IMR-90 (cell line): ENCODE measurements around the gene HLA-DPA1. TPM values are rescaled to one million over a fixed set of nuclear protein-coding genes. Genes with fewer than 3 reads are reported as not detected.

ENCODE experiments used
- ATAC-seq: fragments of 200-7000 bp; cut with Tn5 transposase; 2 replicates; pipeline ENCODE4 v1.9.1; 2020; ENCODE audit warnings: low read depth, mild to moderate bottlenecking, moderate library complexity
- BruUV-seq: library from RNA; stranded (reverse); fragments of 400-500 nt; replicated peaks from 2 replicates; lab custom pipeline; 2021; lab: Mats Ljungman, UMichigan
- CTCF ChIA-PET: fragments of 300-600 bp; formaldehyde crosslinking; extraction: SDS; loops from one replicate; lab custom pipeline; 2021; ENCODE audit warnings: antibody characterized with exemption; lab: Yijun Ruan, JAX
- POLR2A ChIA-PET: fragments of 300-600 bp; sonication (Branson Sonifier 250); formaldehyde crosslinking; loops from one replicate; lab custom pipeline; 2022; ENCODE audit warnings: antibody characterized with exemption; ENCODE audit not compliant: unreplicated experiment; lab: Charles Lee
- DNase-seq: peaks from one replicate; pipeline ENCODE4 v3.0.0; 2013
- H2AFZ ChIP-seq: replicated peaks from 2 replicates; pipeline ENCODE3; 2013; ENCODE audit warnings: low read length, mild to moderate bottlenecking; ENCODE audit not compliant: poor library complexity
- H2AK5ac ChIP-seq: 2 replicates; pipeline ENCODE4 v1.6.1; 2013; ENCODE audit warnings: low read depth, low read length, inconsistent platforms
- H2AK9ac ChIP-seq: replicated peaks from 2 replicates; pipeline ENCODE3; 2013; ENCODE audit warnings: mild to moderate bottlenecking, low read depth, low read length, moderate library complexity; ENCODE audit not compliant: poor library complexity
- H2BK120ac ChIP-seq: 2 replicates; pipeline ENCODE4 v1.6.1; 2013; ENCODE audit warnings: low read depth, low read length, inconsistent platforms
- H2BK15ac ChIP-seq: 3 replicates; pipeline ENCODE4 v1.6.1; 2013; ENCODE audit warnings: low read depth, low read length, inconsistent platforms
- H2BK20ac ChIP-seq: 2 replicates; pipeline ENCODE4 v1.6.1; 2013; ENCODE audit warnings: low read depth, mild to moderate bottlenecking, inconsistent platforms, low read length, moderate library complexity
- H2BK5ac ChIP-seq: 2 replicates; pipeline ENCODE4 v1.6.1; 2013; ENCODE audit warnings: mild to moderate bottlenecking, low read depth, low read length, inconsistent platforms; ENCODE audit not compliant: poor library complexity, severe bottlenecking
- H3K14ac ChIP-seq: replicated peaks from 2 replicates; pipeline ENCODE4 v1.6.1; 2013; ENCODE audit warnings: low read depth, low read length, inconsistent platforms
- H3K18ac ChIP-seq: 2 replicates; pipeline ENCODE4 v1.6.1; 2013; ENCODE audit warnings: low read depth, low read length, control low read depth
- H3K23ac ChIP-seq: 2 replicates; pipeline ENCODE4 v1.6.1; 2013; ENCODE audit warnings: low read depth, low read length, inconsistent platforms
- H3K27ac ChIP-seq: 2 replicates; pipeline ENCODE4 v1.5.1; 2013; ENCODE audit warnings: mild to moderate bottlenecking, control low read depth, low read length; ENCODE audit not compliant: insufficient read depth
- H3K27me3 ChIP-seq: 2 replicates; pipeline ENCODE4 v1.6.1; 2013; ENCODE audit warnings: low read length; ENCODE audit not compliant: control insufficient read depth, insufficient read depth
- H3K36me3 ChIP-seq: 2 replicates; pipeline ENCODE4 v1.6.1; 2013; ENCODE audit warnings: low read length, mixed read lengths; ENCODE audit not compliant: control insufficient read depth, insufficient read depth
- H3K4ac ChIP-seq: 2 replicates; pipeline ENCODE4 v1.6.1; 2013; ENCODE audit warnings: low read depth, low read length, inconsistent platforms
- H3K4me1 ChIP-seq: 2 replicates; pipeline ENCODE4 v1.6.1; 2013; ENCODE audit warnings: low read length, mixed read lengths; ENCODE audit not compliant: control insufficient read depth, insufficient read depth
- H3K4me2 ChIP-seq: 2 replicates; pipeline ENCODE4 v1.6.1; 2013; ENCODE audit warnings: low read depth, mild to moderate bottlenecking, control low read depth, low read length, moderate library complexity
- H3K4me3 ChIP-seq: 2 replicates; pipeline ENCODE4 v1.5.1; 2013; ENCODE audit warnings: low read depth, mild to moderate bottlenecking, control low read depth, low read length, moderate library complexity; ENCODE audit not compliant: insufficient read depth
- H3K56ac ChIP-seq: 2 replicates; pipeline ENCODE4 v1.6.1; 2013; ENCODE audit warnings: low read length, inconsistent platforms; ENCODE audit not compliant: insufficient read depth; ENCODE audit errors: extremely low read depth
- H3K79me1 ChIP-seq, 2 experiments: 2 replicates each; pipeline ENCODE4 v1.6.1; 2013; ENCODE audit warnings: low read length in 2 of 2, inconsistent platforms in 1 of 2, low read depth in 1 of 2
- H3K9ac ChIP-seq: 2 replicates; pipeline ENCODE4 v1.6.1; 2013; ENCODE audit warnings: low read depth, low read length, control low read depth
- H3K9me1 ChIP-seq: 2 replicates; pipeline ENCODE4 v1.6.1; 2013; ENCODE audit warnings: low read length, inconsistent platforms; ENCODE audit not compliant: insufficient read depth
- H3K9me3 ChIP-seq: 2 replicates; pipeline ENCODE4 v1.6.1; 2013; ENCODE audit warnings: low read length; ENCODE audit not compliant: control insufficient read depth, insufficient read depth
- H4K20me1 ChIP-seq: 2 replicates; pipeline ENCODE4 v1.6.1; 2013; ENCODE audit warnings: low read length, inconsistent platforms; ENCODE audit not compliant: insufficient read depth
- H4K5ac ChIP-seq: 2 replicates; pipeline ENCODE4 v1.6.1; 2013; ENCODE audit warnings: mild to moderate bottlenecking, low read depth, low read length, control low read depth
- H4K8ac ChIP-seq, 2 experiments: 2 replicates each; pipeline ENCODE4 v1.6.1; 2013; ENCODE audit warnings: low read depth in 2 of 2, low read length in 2 of 2, control low read depth in 1 of 2, inconsistent platforms in 1 of 2
- H4K91ac ChIP-seq: 2 replicates; pipeline ENCODE4 v1.6.1; 2013; ENCODE audit warnings: low read depth, low read length, inconsistent platforms; ENCODE audit not compliant: insufficient read depth
- BHLHE40 ChIP-seq: fragments of 150-350 bp; IDR thresholded peaks from 2 replicates; pipeline ENCODE4 v1.6.1; 2016; ENCODE audit warnings: mild to moderate bottlenecking, low read depth, low read length
- CEBPB ChIP-seq: IDR thresholded peaks from 2 replicates; pipeline ENCODE4 v1.6.1; 2012; ENCODE audit warnings: low read depth, low read length, improper control_type of control experiment
- CHD1 ChIP-seq: IDR thresholded peaks from 2 replicates; pipeline ENCODE4 v1.6.1; 2012; ENCODE audit warnings: low read depth, low read length, improper control_type of control experiment
- CTCF ChIP-seq: conservative IDR thresholded peaks from 2 replicates; pipeline ENCODE4 v1.5.1; 2012; ENCODE audit warnings: mild to moderate bottlenecking, low read depth, low read length, improper control_type of control experiment
- ELK1 ChIP-seq: fragments of 150-350 bp; IDR thresholded peaks from 2 replicates; pipeline ENCODE4 v1.6.1; 2016; ENCODE audit warnings: low read depth, mild to moderate bottlenecking, low read length, moderate library complexity, borderline replicate concordance
- FOS ChIP-seq: fragments of 150-350 bp; IDR thresholded peaks from 2 replicates; pipeline ENCODE4 v1.6.1; 2016; ENCODE audit warnings: low read depth, low read length
- MXI1 ChIP-seq: IDR thresholded peaks from 2 replicates; pipeline ENCODE4 v1.6.1; 2012; ENCODE audit warnings: low read depth, mild to moderate bottlenecking, low read length, moderate library complexity, borderline replicate concordance
- NFE2L2 ChIP-seq: fragments of 150-350 bp; IDR thresholded peaks from 2 replicates; pipeline ENCODE4 v1.6.1; 2016; ENCODE audit warnings: low read depth, mild to moderate bottlenecking, low read length
- WGBS, 2 experiments: methylation state at CpG; one replicate each; pipeline versions ENCODE4 v1.1.5 to v1.1.7; 2013; ENCODE audit warnings: missing lambda C conversion rate in 2 of 2; ENCODE audit not compliant: insufficient read length in 1 of 2; ENCODE audit errors: extremely low coverage in 2 of 2; 5-methylcytosine and 5-hydroxymethylcytosine counted together
- dilution Hi-C: fragments of 300-500 bp; cut with HindIII; formaldehyde crosslinking; loops from one replicate; pipeline ENCODE4 v1.14.3; 2018; ENCODE audit warnings: low sequenced_read_pairs; ENCODE audit not compliant: unreplicated experiment
- in situ Hi-C: fragments of 300-500 bp; cut with MboI; formaldehyde crosslinking; loops from 3 replicates; pipeline ENCODE4 v1.14.3; 2019; ENCODE audit warnings: low sequenced_read_pairs, inconsistent platforms, mixed read lengths
- intact Hi-C: fragments of 100-400 bp; cut with micrococcal nuclease; formaldehyde crosslinking; loops from 2 replicates; pipeline ENCODE4 v1.10.0; 2022
- polyA plus RNA-seq, 3 experiments: library from polyadenylated mRNA; depleted of rRNA; stranded (reverse); fragments of >200 nt; gene quantifications; 2 replicates each; pipeline ENCODE4 v1.2.3, GENCODE V29; 2012; ENCODE audit warnings: low replicate concordance in 1 of 3
- total RNA-seq: library from RNA; depleted of rRNA; stranded (reverse); fragments of >200 nt; gene quantifications from 2 replicates; pipeline ENCODE4 v1.2.3, GENCODE V29; 2012

HLA-DPA1 gene
- total and polyA plus RNA-seq, 2 of the 4 experiments (the other 2 are of a cell fraction): not detected

- no TSS peak for BruUV-seq
- 56 to 92% methylated on average over 2 to 3 of the region's 3 CpGs for WGBS, 2 experiments
- dilution Hi-C loops (no loop called here), in situ Hi-C loops (no loop called here), intact Hi-C loops (no loop called here)
- no peak for TF ChIP-seq ELK1
- no peak for TF ChIP-seq BHLHE40
- no peak for TF ChIP-seq MXI1
- TF ChIP-seq CEBPB: no peak
- TF ChIP-seq FOS: no peak
- TF ChIP-seq CTCF: no peak
- TF ChIP-seq CHD1: no peak
- TF ChIP-seq NFE2L2: no peak
- H3K9me3 ChIP-seq: peaks cover 4% of the 10 kb centered on the region; the same call in 1 of the 2 replicates
- no peak overlapping the region for H4K8ac ChIP-seq
- H2BK120ac ChIP-seq: no peak overlapping the region
- H3K4me1 ChIP-seq: no peaks in the 10 kb centered on the region
- H3K27ac ChIP-seq: no peak overlapping the region
- H3K4me2 ChIP-seq: no peak overlapping the region
- no peak overlapping the region for H3K4me3 ChIP-seq
- H3K14ac ChIP-seq: no peak overlapping the region
- H2BK20ac ChIP-seq: no peak overlapping the region
- no peak overlapping the region for H3K23ac ChIP-seq
- H2BK5ac ChIP-seq: no peak overlapping the region
- ChIA-PET POLR2A (no interaction called here), CTCF (no interaction called here)
- no peaks in the 10 kb centered on the region for H3K36me3 ChIP-seq
- no peak overlapping the region for H3K18ac ChIP-seq
- H3K27me3 ChIP-seq: peaks cover 16% of the 10 kb centered on the region
- ATAC-seq (no peak), DNase-seq (no peak)
- H4K91ac ChIP-seq: no peak overlapping the region
- H2AK5ac ChIP-seq: no peak overlapping the region
- H2AFZ ChIP-seq: no peak overlapping the region
- H3K79me1 ChIP-seq: no peaks in the 10 kb centered on the region
- H4K5ac ChIP-seq: no peak overlapping the region
- H2AK9ac ChIP-seq: no peak overlapping the region
- no peaks in the 10 kb centered on the region for H4K20me1 ChIP-seq
- no peaks in the 10 kb centered on the region for H3K9me1 ChIP-seq
- H2BK15ac ChIP-seq: no peak overlapping the region
- no peak overlapping the region for H3K9ac ChIP-seq
- H3K56ac ChIP-seq: no peak overlapping the region
- H3K4ac ChIP-seq: no peak overlapping the region
These were observed 31.9 kb upstream of the HLA-DPA1 start for GRCh38 chr6:33105386-33105785.
